CD8-positive, alpha-beta memory T cell (primary cell): Measurements from ENCODE around the gene BLID. TPM values are rescaled to one million over a fixed set of nuclear protein-coding genes. Genes with fewer than 3 reads are reported as not detected.

Experiments
- CTCF ChIA-PET: fragments of 350-600 bp; sonication (Branson Sonifier 250); formaldehyde crosslinking; loops from one replicate; lab custom pipeline; 2021; ENCODE audit warnings: antibody characterized with exemption; lab: Charles Lee
- POLR2A ChIA-PET: fragments of 350-600 bp; sonication (Branson Sonifier 250); formaldehyde crosslinking; loops from one replicate; lab custom pipeline; 2021; ENCODE audit warnings: antibody characterized with exemption; lab: Charles Lee
- DNase-seq, 5 donors: peaks; one replicate each; pipeline versions ENCODE4 v3.0.0 to v3.0.0-alpha.2; 2020 to 2022; ENCODE audit warnings: mixed read lengths in 1 of 5
- H3K27ac ChIP-seq: one replicate; pipeline ENCODE4 v1.7.0; 2013; ENCODE audit warnings: low read depth, mild to moderate bottlenecking, low read length, moderate library complexity
- H3K27me3 ChIP-seq: 2 replicates; pipeline ENCODE4 v1.7.0; 2013; ENCODE audit warnings: low read length, mild to moderate bottlenecking; ENCODE audit not compliant: insufficient read depth, poor library complexity, severe bottlenecking
- H3K36me3 ChIP-seq: 2 replicates; pipeline ENCODE4 v1.7.0; 2013; ENCODE audit warnings: mild to moderate bottlenecking, low read length, moderate library complexity; ENCODE audit not compliant: insufficient read depth
- H3K4me1 ChIP-seq: 2 replicates; pipeline ENCODE4 v1.7.0; 2013; ENCODE audit warnings: mild to moderate bottlenecking, low read length, moderate library complexity; ENCODE audit not compliant: insufficient read depth
- H3K4me3 ChIP-seq: 2 replicates; pipeline ENCODE4 v1.7.0; 2013; ENCODE audit warnings: mild to moderate bottlenecking, low read length
- H3K9me3 ChIP-seq: 2 replicates; pipeline ENCODE4 v1.7.0; 2013; ENCODE audit warnings: mild to moderate bottlenecking, low read length
- H3K27ac Mint-ChIP-seq, 8 donors: one replicate each; pipeline ENCODE4 v1.8.0; 2020 to 2021; ENCODE audit warnings: mixed read lengths in 8 of 8, mild to moderate bottlenecking in 6 of 8, inconsistent platforms in 3 of 8, moderate library complexity in 3 of 8
- H3K27me3 Mint-ChIP-seq, 2 donors: one replicate each; pipeline ENCODE4 v1.8.0; 2020 to 2021; ENCODE audit warnings: mixed read lengths in 2 of 2, mild to moderate bottlenecking in 1 of 2, moderate library complexity in 1 of 2
- H3K36me3 Mint-ChIP-seq, 3 donors: one replicate each; pipeline ENCODE4 v1.8.0; 2020 to 2021; ENCODE audit warnings: mixed read lengths in 3 of 3, inconsistent platforms in 1 of 3, mild to moderate bottlenecking in 1 of 3
- H3K4me1 Mint-ChIP-seq, 3 donors: one replicate each; pipeline ENCODE4 v1.8.0; 2020 to 2021; ENCODE audit warnings: mixed read lengths in 3 of 3, inconsistent platforms in 1 of 3, mild to moderate bottlenecking in 1 of 3
- H3K4me3 Mint-ChIP-seq, 7 donors: one replicate each; pipeline ENCODE4 v1.8.0; 2020 to 2021; ENCODE audit warnings: mixed read lengths in 7 of 7, mild to moderate bottlenecking in 6 of 7, moderate library complexity in 4 of 7, inconsistent platforms in 2 of 7
- H3K9me3 Mint-ChIP-seq, 5 donors: one replicate each; pipeline ENCODE4 v1.8.0; 2020 to 2022; ENCODE audit warnings: mixed read lengths in 5 of 5, mild to moderate bottlenecking in 3 of 5, moderate library complexity in 2 of 5, inconsistent platforms in 1 of 5
- polyA plus RNA-seq: library from polyadenylated mRNA; unstranded; fragments of 300-500 nt; fragmentation: Illumina TruSeq; gene quantifications from one replicate; pipeline ENCODE4 v1.2.3, GENCODE V29; 2021
- total RNA-seq, 2 experiments: library from RNA; stranded (reverse); gene quantifications; one replicate each; pipeline ENCODE4 v1.2.3, GENCODE V29; 2021

The BLID gene
- total and polyA plus RNA-seq, 3 experiments from 2014 or later: not detected

- ChIA-PET CTCF (interaction anchor here (0.5 kb wide), 1 partner anchor 11 kb away, joined by 3 read pairs; no protein-coding TSS in a partner anchor), POLR2A (no interaction called here)
- Mint-ChIP-seq H3K36me3 (no peaks in the 10 kb centered on the region), H3K4me1 (peaks cover 4 to 15% (median 13%) of the 10 kb centered on the region in 3 donors), H3K4me3 (peak overlapping the region in 1 of 7 donors; percentile 13), H3K27me3 (peaks cover 15 to 30% of the 10 kb centered on the region in 2 donors), H3K27ac (no peak overlapping the region), H3K9me3 (peaks cover 0 to 10% (median 0%) of the 10 kb centered on the region in 5 donors)
- Histone ChIP-seq H3K4me1 (no peaks in the 10 kb centered on the region), H3K4me3 (no peak overlapping the region), H3K36me3 (no peaks in the 10 kb centered on the region), H3K27me3 (peaks cover 7% of the 10 kb centered on the region), H3K9me3 (no peaks in the 10 kb centered on the region), H3K27ac (no peak overlapping the region)
- DNase-seq: no peak
Measured at GRCh38 chr11:122100756-122101080, 15.3 kb downstream of the BLID start.

DNA sequence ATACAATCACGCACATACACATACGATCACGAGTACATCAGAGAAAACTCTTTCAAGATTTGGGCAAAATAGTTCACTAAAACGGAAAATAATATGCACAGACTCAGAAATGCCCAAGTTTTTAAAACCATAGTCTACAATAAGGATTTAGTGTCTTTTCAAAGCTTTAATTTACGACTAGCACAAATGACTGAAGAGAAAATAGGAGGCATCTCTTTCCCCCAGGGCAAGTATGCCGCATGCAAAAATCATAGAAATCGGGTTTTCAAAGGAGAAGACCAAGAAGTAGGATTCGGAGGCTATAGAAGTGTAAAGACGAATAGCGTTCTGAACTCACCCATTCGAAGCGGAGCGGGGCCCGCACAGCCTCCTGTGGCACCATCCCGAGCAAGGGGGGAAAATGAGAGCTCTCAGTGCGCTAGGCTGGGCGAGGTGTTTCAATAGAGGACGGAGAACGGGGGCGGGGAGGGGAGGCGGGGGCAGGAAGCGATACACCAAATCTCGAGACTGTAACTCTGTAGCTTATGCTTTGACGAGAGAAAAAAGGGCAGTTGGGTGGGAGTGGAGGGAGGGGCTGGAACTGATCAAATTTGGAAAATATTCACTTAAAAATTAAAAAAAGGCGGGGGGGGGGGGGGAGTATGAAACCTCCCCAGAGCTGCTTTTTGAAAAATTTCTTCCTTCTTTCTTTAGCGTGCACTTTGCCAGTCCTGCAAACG, 15.8 kb downstream of the BLID start:
- no peaks in the 10 kb centered on the region for H3K9me3 ChIP-seq
- H3K27ac ChIP-seq: no peak overlapping the region
- no peaks in the 10 kb centered on the region for H3K36me3 Mint-ChIP-seq
- peak overlapping the region in 3 of 7 donors; percentile 13 to 66 (median 16) for H3K4me3 Mint-ChIP-seq
- H3K36me3 ChIP-seq: no peaks in the 10 kb centered on the region
- H3K27me3 Mint-ChIP-seq: peaks cover 15 to 29% of the 10 kb centered on the region in 2 donors
- ChIA-PET POLR2A (no interaction called here), CTCF (no interaction called here)
- peaks cover 0 to 10% (median 0%) of the 10 kb centered on the region in 5 donors for H3K9me3 Mint-ChIP-seq
- no peak for DNase-seq
- H3K4me1 Mint-ChIP-seq: peaks cover 4 to 15% (median 13%) of the 10 kb centered on the region in 3 donors
- peak overlapping the region in 1 of 8 donors; percentile 67 for H3K27ac Mint-ChIP-seq
- H3K4me1 ChIP-seq: no peaks in the 10 kb centered on the region
- no peak overlapping the region for H3K4me3 ChIP-seq
- peaks cover 7% of the 10 kb centered on the region for H3K27me3 ChIP-seq

DNA sequence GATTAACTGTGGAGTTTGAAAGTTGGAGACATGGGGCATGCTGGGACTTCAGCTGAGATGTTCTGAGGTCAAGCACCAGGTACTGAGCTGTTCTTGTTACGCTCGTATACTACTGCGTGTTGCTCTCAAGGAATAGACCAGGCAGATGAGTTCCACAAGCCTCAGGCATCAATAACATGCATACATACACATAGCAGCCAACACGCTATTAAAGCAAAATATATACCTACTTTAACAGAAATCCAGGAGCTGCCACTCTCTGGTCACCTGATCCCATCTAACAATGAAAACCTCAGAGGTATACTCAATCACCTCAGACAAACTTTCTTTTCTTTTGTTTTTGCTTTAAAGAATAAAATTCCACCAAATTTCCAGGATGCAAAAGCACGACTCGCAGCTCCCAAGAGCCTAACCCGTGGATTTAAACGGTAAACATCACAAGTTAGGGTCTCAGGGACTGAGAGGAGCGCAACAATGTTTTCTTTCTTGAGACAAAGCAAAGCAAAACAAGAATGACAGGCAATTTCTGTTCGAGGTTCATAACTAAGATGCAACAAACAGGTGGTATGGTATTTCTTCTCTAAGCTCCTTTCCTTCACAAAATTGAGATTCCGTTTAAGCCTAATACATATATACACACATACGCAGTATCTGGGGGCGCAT, 16.5 kb downstream of the BLID start:
- Histone ChIP-seq H3K4me3 (no peak overlapping the region), H3K27ac (no peak overlapping the region), H3K9me3 (no peaks in the 10 kb centered on the region), H3K4me1 (no peaks in the 10 kb centered on the region), H3K36me3 (no peaks in the 10 kb centered on the region), H3K27me3 (peaks cover 7% of the 10 kb centered on the region)
- no peak for DNase-seq
- POLR2A ChIA-PET: no interaction called here
- H3K36me3 Mint-ChIP-seq: no peaks in the 10 kb centered on the region
- H3K27me3 Mint-ChIP-seq: peaks cover 15 to 29% of the 10 kb centered on the region in 2 donors
- no peak overlapping the region for H3K27ac Mint-ChIP-seq
- CTCF ChIA-PET: no interaction called here
- peaks cover 0 to 10% (median 0%) of the 10 kb centered on the region in 5 donors for H3K9me3 Mint-ChIP-seq
- peak overlapping the region in 1 of 7 donors; percentile 66 for H3K4me3 Mint-ChIP-seq
- peaks cover 4 to 15% (median 13%) of the 10 kb centered on the region in 3 donors for H3K4me1 Mint-ChIP-seq

DNA sequence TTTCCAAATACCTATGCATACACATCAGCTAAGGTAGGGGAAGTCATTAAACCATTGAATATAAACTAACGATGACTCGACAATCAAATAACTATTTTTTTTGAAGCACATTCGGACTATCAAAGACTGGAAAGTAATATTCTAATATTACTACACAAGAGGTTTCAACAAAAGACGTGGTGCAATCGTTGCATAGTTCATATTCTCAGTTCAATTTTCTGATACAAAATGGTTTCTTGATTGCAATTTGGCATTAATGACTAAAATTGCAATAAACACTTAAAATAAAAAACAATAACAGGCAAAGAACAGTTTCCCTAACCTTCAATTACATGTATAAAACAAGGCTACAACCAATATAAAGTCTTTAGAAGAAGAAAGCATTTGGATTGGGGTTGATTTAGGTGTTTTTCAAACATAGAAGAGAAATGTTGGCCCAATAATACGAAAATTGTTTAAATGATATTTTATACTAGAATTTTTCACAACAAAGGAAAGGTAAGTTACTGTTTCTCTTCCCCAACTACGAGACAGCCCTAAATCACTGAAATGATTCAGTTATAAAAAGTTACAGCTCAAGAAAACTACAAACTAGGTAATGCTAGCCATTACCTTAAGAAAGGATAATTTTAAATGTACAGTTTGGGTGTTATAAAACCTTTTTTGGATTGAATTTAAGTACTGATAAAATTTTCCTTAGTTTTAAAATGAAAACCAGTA, 17.6 kb downstream of the BLID start:
- Histone ChIP-seq H3K27me3 (peaks cover 7% of the 10 kb centered on the region), H3K36me3 (no peaks in the 10 kb centered on the region), H3K27ac (no peak overlapping the region), H3K4me3 (no peak overlapping the region), H3K4me1 (no peaks in the 10 kb centered on the region), H3K9me3 (no peaks in the 10 kb centered on the region)
- POLR2A ChIA-PET: no interaction called here
- no peak overlapping the region for H3K4me3 Mint-ChIP-seq
- H3K4me1 Mint-ChIP-seq: peaks cover 4 to 15% (median 13%) of the 10 kb centered on the region in 3 donors
- no peak for DNase-seq
- H3K9me3 Mint-ChIP-seq: peaks cover 0 to 10% (median 0%) of the 10 kb centered on the region in 5 donors
- peaks cover 15 to 29% of the 10 kb centered on the region in 2 donors for H3K27me3 Mint-ChIP-seq
- H3K36me3 Mint-ChIP-seq: no peaks in the 10 kb centered on the region
- CTCF ChIA-PET: no interaction called here
- no peak overlapping the region for H3K27ac Mint-ChIP-seq

DNA sequence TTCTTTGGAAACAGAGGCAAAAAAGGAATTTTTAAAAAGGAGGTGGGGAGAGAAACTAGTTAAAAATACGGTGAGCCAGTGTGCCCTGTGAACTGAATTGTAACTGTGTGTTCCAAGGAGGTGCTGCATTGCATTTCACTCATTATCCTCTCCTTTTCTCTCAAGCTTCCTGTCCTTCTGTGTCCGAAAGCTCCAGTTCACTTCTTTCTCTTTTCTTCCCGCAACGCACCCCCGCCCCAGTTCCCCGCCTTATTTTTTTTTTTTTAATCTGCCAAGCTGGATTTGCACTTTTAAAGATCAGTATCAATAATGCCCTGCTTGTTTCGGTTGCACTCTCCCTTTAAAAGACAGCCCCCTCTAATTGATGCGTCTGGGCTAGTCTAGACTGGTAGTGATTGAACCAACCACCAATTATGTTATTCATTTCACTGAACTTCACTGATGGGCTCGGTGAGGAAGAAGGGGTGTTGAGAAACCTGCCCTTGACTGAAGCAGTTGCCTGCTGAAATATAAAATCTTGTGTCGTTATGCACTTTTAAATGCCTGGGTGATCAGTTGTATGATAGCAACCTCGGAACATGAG, 18.5 kb downstream of the BLID start:
- Histone ChIP-seq H3K9me3 (no peaks in the 10 kb centered on the region), H3K4me3 (no peak overlapping the region), H3K27me3 (peaks cover 7% of the 10 kb centered on the region), H3K27ac (no peak overlapping the region), H3K4me1 (no peaks in the 10 kb centered on the region), H3K36me3 (no peaks in the 10 kb centered on the region)
- H3K4me3 Mint-ChIP-seq: no peak overlapping the region
- H3K36me3 Mint-ChIP-seq: no peaks in the 10 kb centered on the region
- H3K9me3 Mint-ChIP-seq: peaks cover 0 to 10% (median 0%) of the 10 kb centered on the region in 5 donors
- POLR2A ChIA-PET: no interaction called here
- no peak for DNase-seq
- peaks cover 4 to 15% (median 13%) of the 10 kb centered on the region in 3 donors for H3K4me1 Mint-ChIP-seq
- CTCF ChIA-PET: no interaction called here
- peaks cover 15 to 29% of the 10 kb centered on the region in 2 donors for H3K27me3 Mint-ChIP-seq
- no peak overlapping the region for H3K27ac Mint-ChIP-seq

- H3K36me3 ChIP-seq: no peaks in the 10 kb centered on the region
- no peaks in the 10 kb centered on the region for H3K9me3 ChIP-seq
- H3K4me3 Mint-ChIP-seq: no peak overlapping the region
- peaks cover 0 to 10% (median 0%) of the 10 kb centered on the region in 5 donors for H3K9me3 Mint-ChIP-seq
- H3K27ac Mint-ChIP-seq: no peak overlapping the region
- H3K27ac ChIP-seq: no peak overlapping the region
- ChIA-PET CTCF (no interaction called here), POLR2A (no interaction called here)
- H3K27me3 Mint-ChIP-seq: peaks cover 15 to 29% of the 10 kb centered on the region in 2 donors
- no peak for DNase-seq
- H3K4me1 ChIP-seq: no peaks in the 10 kb centered on the region
- no peaks in the 10 kb centered on the region for H3K36me3 Mint-ChIP-seq
- H3K27me3 ChIP-seq: peaks cover 7% of the 10 kb centered on the region
- H3K4me3 ChIP-seq: no peak overlapping the region
- H3K4me1 Mint-ChIP-seq: peaks cover 4 to 14% (median 13%) of the 10 kb centered on the region in 3 donors
Measured at GRCh38 chr11:122096272-122097112, 19.5 kb downstream of the BLID start.

- H3K4me3 Mint-ChIP-seq: no peak overlapping the region
- no peak overlapping the region for H3K4me3 ChIP-seq
- H3K9me3 Mint-ChIP-seq: peaks cover 0 to 5% (median 0%) of the 10 kb centered on the region in 5 donors
- ChIA-PET POLR2A (no interaction called here), CTCF (no interaction called here)
- no peaks in the 10 kb centered on the region for H3K4me1 ChIP-seq
- H3K27me3 Mint-ChIP-seq: peaks cover 12 to 22% of the 10 kb centered on the region in 2 donors
- no peaks in the 10 kb centered on the region for H3K9me3 ChIP-seq
- peaks cover 4 to 7% (median 7%) of the 10 kb centered on the region in 3 donors for H3K4me1 Mint-ChIP-seq
- H3K36me3 ChIP-seq: no peaks in the 10 kb centered on the region
- DNase-seq: no peak
- H3K27ac ChIP-seq: no peak overlapping the region
- H3K36me3 Mint-ChIP-seq: no peaks in the 10 kb centered on the region
- H3K27ac Mint-ChIP-seq: no peak overlapping the region
- peaks cover 7% of the 10 kb centered on the region for H3K27me3 ChIP-seq
Measured at GRCh38 chr11:122095681-122096262, 20.2 kb downstream of the BLID start.
